Measurements from ENCODE around the gene DIP2C.

GRCh38 chr10:555682-556350 lies 133.7 kb downstream of the DIP2C start:
- TF ChIP-seq CTCF (IDR thresholded peaks at IDR 0.05) (no peak), EZH2 (IDR thresholded peaks at IDR 0.05; ENCODE audit: borderline replicate concordance, insufficient read depth, low read depth, low read length, poor library complexity, severe bottlenecking) (no peak)
